Right renal cortex interstitium (tissue), 3 donors: ENCODE measurements around the gene ACYP2. TPM values are rescaled to one million over a fixed set of nuclear protein-coding genes. Genes with fewer than 3 reads are reported as not detected.

Experiments
- DNase-seq, 3 donors: peaks; one replicate each; pipeline ENCODE4 v3.0.0-alpha.2; 2013; ENCODE audit warnings: low read depth in 3 of 3, low spot score in 2 of 3
- polyA plus RNA-seq, 3 donors: library from polyadenylated mRNA; unstranded; fragments of 120-200 nt; gene quantifications; one replicate each; pipeline ENCODE4 v1.2.1, GENCODE V29; 2013; ENCODE audit not compliant: insufficient read length in 3 of 3

ACYP2 gene
- polyA plus RNA-seq, 3 donors = 16.1 to 23.9 (median 21.8) TPM

- DNase-seq = no peak
Observed at GRCh38 chr2:54353216-54353615, 237.8 kb downstream of the ACYP2 start.

Other genes with a start within 250 kb of the ACYP2 start
- gene PSME4, start 144.6 kb upstream of the ACYP2 start, polyA plus RNA-seq = 10 to 100 TPM; 62.8 to 64.1 (median 63.3) TPM
- gene TSPYL6, start 140.6 kb downstream of the ACYP2 start, polyA plus RNA-seq = under 1 TPM in 1 of 3 donors, not detected in 2; 0.06 TPM